HFF-Myc (cell line): Measurements from ENCODE around the gene PPP2R2B.
A peak's percentile ranks its signal among the peaks of the same experiment; 100 is the strongest.
"Not testable (repeated sequence)": the region's sequence is repeated elsewhere in the genome, so short reads cannot be mapped to it uniquely, and the experiment has no call there.

Experiments
- DNase-seq: peaks from one replicate; pipeline ENCODE4 v3.0.0-alpha.2; 2011; ENCODE audit warnings: low read depth; ENCODE audit errors: extremely low read depth
- H3K4me3 ChIP-seq: replicated peaks from 2 replicates; pipeline ENCODE4 v1.5.1; 2011; ENCODE audit warnings: low read depth, mild to moderate bottlenecking, control low read depth, low read length
- CTCF ChIP-seq: IDR thresholded peaks from 2 replicates; pipeline ENCODE4 v1.5.1; 2012; ENCODE audit warnings: mild to moderate bottlenecking, low read depth, low read length, control low read depth; ENCODE audit errors: missing control alignments

PPP2R2B gene

GRCh38 chr5:146748533-146748932, 130.0 kb downstream of the PPP2R2B start:
- DNase-seq, result no peak
- no peak for TF ChIP-seq CTCF

GRCh38 chr5:146745931-146746577, 132.5 kb downstream of the PPP2R2B start:
- no peak for TF ChIP-seq CTCF
- H3K4me3 ChIP-seq, result no peak overlapping the region
- DNase-seq, result no peak

More at GRCh38 chr5:146748533-146748932, 130.0 kb downstream of the PPP2R2B start:
- no peak overlapping the region for H3K4me3 ChIP-seq

GRCh38 chr5:146744068-146744745, 134.3 kb downstream of the PPP2R2B start:
- no peak for DNase-seq
- H3K4me3 ChIP-seq, result no peak overlapping the region
- TF ChIP-seq CTCF, result no peak

- DNase-seq, result no peak
- TF ChIP-seq CTCF, result no peak
- no peak overlapping the region for H3K4me3 ChIP-seq
These were observed 143.5 kb downstream of the PPP2R2B start for GRCh38 chr5:146734936-146735577.

GRCh38 chr5:146732962-146733361, 145.6 kb downstream of the PPP2R2B start:
- DNase-seq, result no peak
- TF ChIP-seq CTCF, result no peak
- H3K4me3 ChIP-seq, result no peak overlapping the region

- no peak overlapping the region for H3K4me3 ChIP-seq
- no peak for TF ChIP-seq CTCF
- DNase-seq, result peak; percentile 50
These were observed 146.5 kb downstream of the PPP2R2B start for GRCh38 chr5:146731909-146732659.

- H3K4me3 ChIP-seq, DNase-seq: not testable (repeated sequence)
These were observed 149.8 kb downstream of the PPP2R2B start for GRCh38 chr5:146728746-146729145.
